Hepatocyte (in vitro differentiated cells): ENCODE results near the gene TUNAR. TPM values are rescaled to one million over a fixed set of nuclear protein-coding genes. Genes with fewer than 3 reads are reported as not detected.

Experiments used
- DNase-seq: peaks from one replicate; pipeline ENCODE4 v3.0.0-alpha.2; 2016; ENCODE audit warnings: low spot score
- H2AFZ ChIP-seq: fragments of 200-600 bp; sonication (generic); 2 replicates; pipeline ENCODE4 v1.6.0; 2016; ENCODE audit warnings: antibody characterized with exemption, mild to moderate bottlenecking
- H3K27ac ChIP-seq: fragments of 200-600 bp; sonication (generic); 2 replicates; pipeline ENCODE4 v1.5.1; 2016; ENCODE audit warnings: mild to moderate bottlenecking
- H3K27me3 ChIP-seq: fragments of 200-600 bp; sonication (generic); 2 replicates; pipeline ENCODE4 v1.6.1; 2016
- H3K36me3 ChIP-seq: fragments of 200-600 bp; sonication (generic); replicated peaks from 2 replicates; pipeline ENCODE4 v1.5.1; 2016; ENCODE audit warnings: low read depth; ENCODE audit not compliant: insufficient read depth
- H3K4me1 ChIP-seq: fragments of 200-600 bp; sonication (generic); 2 replicates; pipeline ENCODE4 v1.5.1; 2016; ENCODE audit warnings: mild to moderate bottlenecking, moderate library complexity; ENCODE audit not compliant: insufficient read depth
- H3K4me2 ChIP-seq: fragments of 200-600 bp; sonication (generic); 2 replicates; pipeline ENCODE4 v1.6.0; 2016
- H3K4me3 ChIP-seq: fragments of 200-600 bp; sonication (generic); 2 replicates; pipeline ENCODE4 v1.5.1; 2016; ENCODE audit warnings: mild to moderate bottlenecking
- H3K79me2 ChIP-seq: fragments of 200-600 bp; sonication (generic); 2 replicates; pipeline ENCODE4 v1.6.0; 2017; ENCODE audit warnings: mild to moderate bottlenecking
- H3K9me2 ChIP-seq: fragments of 200-600 bp; sonication (generic); replicated peaks from 2 replicates; pipeline ENCODE4 v1.6.0; 2017; ENCODE audit warnings: mild to moderate bottlenecking; ENCODE audit not compliant: insufficient read depth
- H3K9me3 ChIP-seq: fragments of 200-600 bp; sonication (generic); 2 replicates; pipeline ENCODE4 v1.5.1; 2016; ENCODE audit warnings: low read depth, mild to moderate bottlenecking
- H4K20me1 ChIP-seq: fragments of 200-600 bp; sonication (generic); 2 replicates; pipeline ENCODE4 v1.6.0; 2016; ENCODE audit warnings: mild to moderate bottlenecking; ENCODE audit not compliant: insufficient read depth, poor library complexity, severe bottlenecking
- CTCF ChIP-seq: fragments of 200-600 bp; sonication (generic); IDR thresholded peaks from 2 replicates; pipeline ENCODE4 v1.5.1; 2016; ENCODE audit warnings: antibody characterized with exemption, mild to moderate bottlenecking; ENCODE audit not compliant: poor library complexity
- EZH2 ChIP-seq: fragments of 200-600 bp; sonication (generic); IDR thresholded peaks from 2 replicates; pipeline ENCODE4 v1.6.1; 2016; ENCODE audit warnings: antibody characterized with exemption, mild to moderate bottlenecking, borderline replicate concordance
- EZH2phosphoT487 ChIP-seq: fragments of 200-600 bp; sonication (generic); IDR thresholded peaks from one replicate; pipeline ENCODE4 v1.6.1; 2018; ENCODE audit warnings: antibody characterized with exemption, mild to moderate bottlenecking, low read depth, moderate library complexity; ENCODE audit not compliant: unreplicated experiment, severe bottlenecking
- WGBS: methylation state at CpG from one replicate; pipeline ENCODE4 v1.1.6; 2016; ENCODE audit warnings: low lambda C conversion rate; ENCODE audit errors: missing lambda C conversion rate; 5-methylcytosine and 5-hydroxymethylcytosine counted together
- polyA plus RNA-seq: library from polyadenylated mRNA; unstranded; fragments of >200 nt; fragmentation: Nextera tagmentation; extraction: Ambion mirVana; gene quantifications from 2 replicates; pipeline ENCODE4 v1.2.1, GENCODE V29; 2016
- total RNA-seq: library from RNA; depleted of rRNA; stranded (reverse); fragments of >200 nt; gene quantifications from 2 replicates; pipeline ENCODE4 v1.2.3, GENCODE V29; 2014

Gene TUNAR
- total and polyA plus RNA-seq, 2 experiments from 2014 or later: 0.13 TPM; not detected in 1

- Histone ChIP-seq H3K4me3 (no peak overlapping the region), H3K27me3 (peaks cover 59% of the 10 kb centered on the region), H3K79me2 (no peaks in the 10 kb centered on the region), H4K20me1 (no peaks in the 10 kb centered on the region), H3K4me2 (no peak overlapping the region), H3K36me3 (no peaks in the 10 kb centered on the region), H3K4me1 (peaks cover 4% of the 10 kb centered on the region), H3K9me2 (no peaks in the 10 kb centered on the region), H3K9me3 (no peaks in the 10 kb centered on the region), H2AFZ (no peak overlapping the region), H3K27ac (no peak overlapping the region)
- TF ChIP-seq EZH2phosphoT487 (no peak), CTCF (no peak), EZH2 (no peak)
- no peak for DNase-seq
- 75% methylated on average over 4 of the region's 4 CpGs for WGBS
Measured at GRCh38 chr14:95871531-95871930, 5.1 kb upstream of the TUNAR start.

DNA sequence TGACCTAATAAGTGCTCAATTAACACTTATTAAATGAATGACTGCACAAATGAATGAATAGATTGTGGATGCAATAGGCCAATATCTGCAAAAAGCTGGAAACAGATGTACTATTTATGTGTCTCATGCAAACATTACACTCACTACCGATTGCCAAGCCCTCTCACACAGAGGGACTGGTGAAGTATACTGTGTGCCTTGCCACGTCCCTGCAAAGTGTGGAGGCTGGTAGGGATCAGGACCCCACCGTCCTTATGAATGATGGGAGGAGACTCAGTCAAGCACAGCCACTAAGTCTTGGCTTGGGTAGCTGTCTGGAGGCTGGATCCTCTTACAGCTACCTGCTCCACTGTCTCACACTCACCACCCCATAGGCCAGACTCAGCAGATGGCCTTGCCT, 3.9 kb upstream of the TUNAR start:
- H4K20me1 ChIP-seq: no peaks in the 10 kb centered on the region
- no peaks in the 10 kb centered on the region for H3K9me3 ChIP-seq
- TF ChIP-seq EZH2phosphoT487: no peak
- no peak for TF ChIP-seq EZH2
- TF ChIP-seq CTCF: no peak
- H3K4me1 ChIP-seq: peaks cover 4% of the 10 kb centered on the region
- peaks cover 60% of the 10 kb centered on the region for H3K27me3 ChIP-seq
- H2AFZ ChIP-seq: no peak overlapping the region
- no peaks in the 10 kb centered on the region for H3K79me2 ChIP-seq
- no peak for DNase-seq
- H3K4me3 ChIP-seq: no peak overlapping the region
- H3K27ac ChIP-seq: no peak overlapping the region
- H3K9me2 ChIP-seq: no peaks in the 10 kb centered on the region
- WGBS: 74% methylated on average over 3 of the region's 3 CpGs
- no peaks in the 10 kb centered on the region for H3K36me3 ChIP-seq
- H3K4me2 ChIP-seq: no peak overlapping the region

DNA sequence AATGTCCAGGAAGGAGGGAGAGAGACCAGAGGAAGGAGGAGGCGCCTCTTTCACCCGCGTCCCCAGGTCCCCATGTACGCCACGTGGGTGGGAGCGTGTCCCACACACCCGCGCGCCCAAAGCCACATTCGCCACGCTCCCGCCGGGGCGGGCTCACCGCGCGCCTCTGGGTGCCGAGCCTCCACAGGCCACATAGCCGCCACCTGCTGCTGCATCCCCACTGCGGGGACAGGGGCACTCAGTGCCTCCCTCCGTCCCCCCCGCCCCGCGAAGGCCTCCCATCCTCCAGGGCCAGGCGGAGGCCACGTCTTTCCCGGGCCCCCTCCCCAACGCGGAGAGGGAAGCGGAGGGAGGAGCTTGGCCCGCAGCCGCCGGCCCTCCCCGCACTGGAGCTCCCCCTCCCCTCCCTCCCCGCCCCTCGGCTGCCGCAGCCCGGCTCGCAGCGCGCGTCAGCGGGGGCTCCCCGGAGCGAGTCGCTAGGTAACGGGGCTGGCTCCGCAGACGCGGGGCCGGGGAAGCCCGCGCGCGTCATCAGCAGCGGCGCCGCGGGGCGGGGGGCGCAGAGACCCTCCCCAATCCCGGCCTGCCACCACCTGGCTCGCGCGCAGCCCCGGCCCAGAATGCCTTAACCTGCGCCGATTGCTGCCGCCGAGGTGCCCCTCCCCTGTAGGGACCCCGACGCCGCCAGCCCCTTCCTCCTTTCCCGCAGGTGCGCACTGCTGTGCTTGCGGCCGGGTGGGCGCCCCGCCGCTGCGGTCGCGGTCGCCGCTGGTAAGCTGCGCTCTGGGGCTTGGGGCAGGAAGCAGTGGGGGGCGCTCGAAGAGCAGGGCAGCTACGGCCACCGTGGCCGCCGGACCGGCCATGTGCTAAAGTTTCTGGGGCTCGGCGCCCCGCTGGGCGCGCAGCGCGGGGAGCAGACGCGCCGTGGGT, 536 bp upstream of the TUNAR start:
- Histone ChIP-seq H3K27me3 (peaks cover 86% of the 10 kb centered on the region), H3K9me3 (no peaks in the 10 kb centered on the region), H2AFZ (no peak overlapping the region), H3K27ac (no peak overlapping the region), H3K4me3 (no peak overlapping the region), H3K36me3 (no peaks in the 10 kb centered on the region), H3K79me2 (no peaks in the 10 kb centered on the region), H3K4me1 (peaks cover 4% of the 10 kb centered on the region), H3K4me2 (peak overlapping the region; percentile 76), H4K20me1 (no peaks in the 10 kb centered on the region), H3K9me2 (no peaks in the 10 kb centered on the region)
- 4% methylated on average over 20 of the region's 103 CpGs for WGBS
- TF ChIP-seq EZH2: peak; percentile 42
- TF ChIP-seq CTCF: no peak
- TF ChIP-seq EZH2phosphoT487: no peak
- no peak for DNase-seq
